Heart right ventricle (tissue), 16 donors: Measurements from ENCODE around the gene NENF. TPM values are rescaled to one million over a fixed set of nuclear protein-coding genes. Genes with fewer than 3 reads are reported as not detected.

Experiments
- ATAC-seq, 8 donors: fragments of 200-7000 bp; cut with Tn5 transposase; one replicate each; pipeline ENCODE4 v1.9.1; 2020; ENCODE audit warnings: mild to moderate bottlenecking in 8 of 8, moderate library complexity in 8 of 8, moderate number of reproducible peaks in 1 of 8
- DNase-seq, 2 donors: peaks; one replicate each; pipeline ENCODE4 v3.0.0-alpha.2; 2020
- H3K27ac ChIP-seq, 10 donors: fragments of 200-600 bp; sonication (generic) in 2 of 10; one replicate each; pipeline versions ENCODE4 v1.5.0 to v1.8.0; 2020 to 2022; ENCODE audit warnings: mild to moderate bottlenecking in 3 of 10
- H3K27me3 ChIP-seq, 7 donors: fragments of 200-600 bp; one replicate each; pipeline ENCODE4 v1.8.0; 2021 to 2022; ENCODE audit warnings: mild to moderate bottlenecking in 2 of 7
- H3K36me3 ChIP-seq, 9 donors: fragments of 200-600 bp; sonication (generic) in 1 of 9; one replicate each; pipeline versions ENCODE4 v1.5.0 to v1.8.0; 2020 to 2022; ENCODE audit warnings: mild to moderate bottlenecking in 2 of 9
- H3K4me1 ChIP-seq, 9 donors: fragments of 200-600 bp; sonication (generic) in 1 of 9; one replicate each; pipeline versions ENCODE4 v1.5.0 to v1.8.0; 2020 to 2022; ENCODE audit warnings: mild to moderate bottlenecking in 4 of 9
- H3K4me3 ChIP-seq, 10 donors: fragments of 200-600 bp; sonication (generic) in 2 of 10; one replicate each; pipeline versions ENCODE4 v1.5.0 to v1.8.0; 2020 to 2022; ENCODE audit warnings: mild to moderate bottlenecking in 7 of 10, moderate library complexity in 2 of 10
- H3K9me3 ChIP-seq, 11 donors: fragments of 200-600 bp in 10 of 11; sonication (generic) in 2 of 11; one replicate each; pipeline versions ENCODE4 v1.5.0 to v1.8.0; 2013 to 2022; ENCODE audit warnings: mild to moderate bottlenecking in 2 of 11, control low read depth in 1 of 11, moderate library complexity in 1 of 11
- CTCF ChIP-seq, 9 donors: fragments of 200-600 bp; sonication (generic) in 2 of 9; IDR thresholded peaks; one replicate each; pipeline versions ENCODE4 v1.5.0 to v1.8.0; 2021 to 2022; ENCODE audit warnings: antibody characterized with exemption in 9 of 9, mild to moderate bottlenecking in 5 of 9, moderate library complexity in 1 of 9
- WGBS, 2 donors: extraction: QIAGEN DNeasy Blood & Tissue Kit; methylation state at CpG; one replicate each; pipeline ENCODE4 v1.1.7; 2013; ENCODE audit warnings: inconsistent platforms in 1 of 2; 5-methylcytosine and 5-hydroxymethylcytosine counted together
- intact Hi-C, 10 donors: fragments of 100-400 bp; cut with DNase I; formaldehyde crosslinking; loops; one replicate each; pipeline versions ENCODE4 v1.11.1 to v1.14.2; 2022
- polyA plus RNA-seq, 2 donors: library from polyadenylated mRNA; stranded (reverse); fragments of 200-250 nt; gene quantifications; one replicate each; pipeline ENCODE4 v1.2.3, GENCODE V29; 2013
- total RNA-seq, 10 donors: library from RNA; stranded (reverse); fragmentation: NEBNext Ultra II Directional in 3 of 10; extraction: Animal tissue kit (Norgen Biotek cat#: 25700) in 3 of 10; gene quantifications; one replicate each; pipeline versions ENCODE4 v1.2.1 to v1.2.4, GENCODE V29; 2021 to 2023
- donor health status: Arrhythmogenic right ventricular cardiomyopathy.
- donor health status: ischemic (EF 13 %, LVEDD 7.1; RV severe dilation, severe dysfunction).
- donor health status: healthy with polysubstance abuse.
- donor health status: DM: no; HTN: yes; CAD: no.
- donor health status: DM: no; HTN: no; CAD: no.
- donor health status: ischemic (EF 25% LVEDD 6.9; RV normal size, moderate dysfunction).
- donor health status: ischemic (EF 25% LVEDD 5.7; RV mildly dilated, moderate dysfunction).
- donor health status: healthy.
- donor health status: DM: yes; HTN: yes; CAD: no.
- donor health status: Ischemic cardiomyopathy.
- donor health status: ischemic (EF 35%, LVEDD 5.7; RV mildly dilated, moderate dysfunction).
- donor health status: nonischemic (EF 11% LVEDD 7.7; RV severe dilation, severe dysfunction).
- donor health status: DM: yes; HTN: yes; CAD: no.
- donor health status: PGD.
- donor health status: ischemic (EF 29% LVEDD 5.4; RV normal size, mild dysfunction).
- donor health status: nonischemic (EF 23%, LVEDD 6.1; RV moderate dilation, normal function).

The NENF gene
- total and polyA plus RNA-seq, 12 donors: 91.8 to 241 (median 115) TPM

DNA sequence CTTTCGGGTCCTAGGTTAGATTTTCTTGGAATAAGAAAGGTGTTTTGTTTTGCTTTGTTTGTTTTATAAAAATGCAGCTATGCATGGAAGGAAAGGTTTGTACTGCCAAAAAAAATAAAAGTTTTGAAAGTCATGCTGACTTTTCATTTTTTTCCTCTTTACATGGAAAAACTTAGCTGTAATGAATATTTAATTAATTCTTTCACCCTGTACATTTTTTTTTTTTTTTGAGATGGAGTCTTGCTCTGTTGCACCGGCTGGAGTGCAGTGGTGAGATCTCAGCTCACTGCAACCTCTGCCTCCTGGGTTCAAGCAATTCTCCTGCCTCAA lies 48.7 kb downstream of the NENF start:
- Histone ChIP-seq H3K4me1 (peaks cover 0 to 21% (median 0%) of the 10 kb centered on the region in 9 donors), H3K9me3 (no peaks in the 10 kb centered on the region), H3K27ac (no peak overlapping the region), H3K36me3 (no peaks in the 10 kb centered on the region), H3K27me3 (peaks cover 0 to 9% (median 0%) of the 10 kb centered on the region in 7 donors), H3K4me3 (no peak overlapping the region)
- no peak for TF ChIP-seq CTCF (IDR thresholded peaks at IDR 0.05)
- WGBS, 2 donors: 58 to 74% methylated on average over 2 of the region's 2 CpGs
- intact Hi-C loops: loop anchor here in 4 of 10 donors (5.0 to 10.0 kb wide), 4 partner anchors 73 to 143 kb away; a partner anchor contains a TSS
- DNase-seq: no peak
- ATAC-seq: no peak

GRCh38 chr1:212482006-212482636 lies 49.4 kb downstream of the NENF start:
- H3K27me3 ChIP-seq: peaks cover 0 to 9% (median 0%) of the 10 kb centered on the region in 7 donors
- DNase-seq (no peak), ATAC-seq (no peak)
- 59 to 66% methylated on average over 3 of the region's 3 CpGs for WGBS, 2 donors
- peaks cover 0 to 18% (median 0%) of the 10 kb centered on the region in 9 donors for H3K4me1 ChIP-seq
- H3K36me3 ChIP-seq: no peaks in the 10 kb centered on the region
- intact Hi-C loops: loop anchor here in 4 of 10 donors (5.0 to 10.0 kb wide), 4 partner anchors 73 to 143 kb away; a partner anchor contains a TSS
- H3K4me3 ChIP-seq: no peak overlapping the region
- TF ChIP-seq CTCF (IDR thresholded peaks at IDR 0.05): no peak
- H3K27ac ChIP-seq: no peak overlapping the region
- no peaks in the 10 kb centered on the region for H3K9me3 ChIP-seq

- Histone ChIP-seq H3K36me3 (no peaks in the 10 kb centered on the region), H3K4me3 (no peak overlapping the region), H3K4me1 (peaks cover 0 to 14% (median 0%) of the 10 kb centered on the region in 9 donors), H3K27me3 (peaks cover 0 to 9% (median 0%) of the 10 kb centered on the region in 7 donors), H3K9me3 (no peaks in the 10 kb centered on the region), H3K27ac (no peak overlapping the region)
- ATAC-seq: no peak
- 90 to 92% methylated on average over 14 of the region's 14 CpGs for WGBS, 2 donors
- TF ChIP-seq CTCF (IDR thresholded peaks at IDR 0.05): no peak
- no peak for DNase-seq
- intact Hi-C loops: loop anchor here in 4 of 10 donors (5.0 to 10.0 kb wide), 4 partner anchors 72 to 142 kb away; a partner anchor contains a TSS
These were observed 50.1 kb downstream of the NENF start for GRCh38 chr1:212482637-212483441.

- ATAC-seq: no peak
- H3K4me1 ChIP-seq: peaks cover 0 to 30% (median 13%) of the 10 kb centered on the region in 9 donors
These were observed 52.2 kb downstream of the NENF start for GRCh38 chr1:212484701-212485570.

More at GRCh38 chr1:212484701-212485570, 52.2 kb downstream of the NENF start:
- TF ChIP-seq CTCF (IDR thresholded peaks at IDR 0.05): no peak
- no peak overlapping the region for H3K27ac ChIP-seq
- WGBS, 2 donors: 97% methylated on average over 11 of the region's 11 CpGs
- H3K4me3 ChIP-seq: no peak overlapping the region
- no peaks in the 10 kb centered on the region for H3K9me3 ChIP-seq
- DNase-seq: no peak
- intact Hi-C loops: loop anchor here in 4 of 10 donors (5.0 to 10.0 kb wide), 4 partner anchors 70 to 140 kb away; a partner anchor contains a TSS
- peaks cover 0 to 1% (median 0%) of the 10 kb centered on the region in 7 donors for H3K27me3 ChIP-seq
- no peaks in the 10 kb centered on the region for H3K36me3 ChIP-seq
